GM06990 (cell line): ENCODE measurements around the gene ENOX1.

Source experiments
- DNase-seq: peaks from one replicate; pipeline ENCODE4 v3.0.0-alpha.2; 2011; ENCODE audit not compliant: insufficient read length; ENCODE audit errors: extremely low read depth
- H3K27me3 ChIP-seq: replicated peaks from 2 replicates; pipeline ENCODE4 v1.6.0; 2011; ENCODE audit warnings: low read length; ENCODE audit not compliant: control insufficient read depth, insufficient read depth
- H3K36me3 ChIP-seq: 2 replicates; pipeline ENCODE4 v1.5.1; 2011; ENCODE audit warnings: low read length; ENCODE audit not compliant: control insufficient read depth, insufficient read depth
- H3K4me3 ChIP-seq: replicated peaks from 2 replicates; pipeline ENCODE4 v1.5.1; 2011; ENCODE audit warnings: low read depth, mild to moderate bottlenecking, control low read depth, low read length
- CTCF ChIP-seq: IDR thresholded peaks from 2 replicates; pipeline ENCODE4 v1.5.1; 2011; ENCODE audit warnings: low read length, control low read depth, mild to moderate bottlenecking, inconsistent platforms; ENCODE audit not compliant: insufficient read depth, poor library complexity, severe bottlenecking

Gene ENOX1

GRCh38 chr13:43661161-43661830, 125.5 kb downstream of the ENOX1 start:
- H3K27me3 ChIP-seq, result no peaks in the 10 kb centered on the region
- no peak for TF ChIP-seq CTCF
- no peak overlapping the region for H3K4me3 ChIP-seq
- H3K36me3 ChIP-seq, result no peaks in the 10 kb centered on the region
- no peak for DNase-seq

GRCh38 chr13:43657485-43657884, 129.3 kb downstream of the ENOX1 start:
- H3K4me3 ChIP-seq, result no peak overlapping the region
- no peaks in the 10 kb centered on the region for H3K36me3 ChIP-seq
- TF ChIP-seq CTCF, result no peak
- no peak for DNase-seq
- H3K27me3 ChIP-seq, result no peaks in the 10 kb centered on the region

- Histone ChIP-seq H3K4me3 (no peak overlapping the region), H3K36me3 (no peaks in the 10 kb centered on the region; the same call in 1 of the 2 replicates), H3K27me3 (no peaks in the 10 kb centered on the region)
- no peak for DNase-seq
- no peak for TF ChIP-seq CTCF
Measured at GRCh38 chr13:43653980-43654379, 132.8 kb downstream of the ENOX1 start.

- no peak for TF ChIP-seq CTCF
- Histone ChIP-seq H3K27me3 (no peaks in the 10 kb centered on the region), H3K4me3 (no peak overlapping the region), H3K36me3 (no peaks in the 10 kb centered on the region; the same call in 1 of the 2 replicates)
- no peak for DNase-seq
Measured at GRCh38 chr13:43653395-43653794, 133.4 kb downstream of the ENOX1 start.

- TF ChIP-seq CTCF, result no peak
- DNase-seq, result no peak
Measured at GRCh38 chr13:43652760-43653159, 134.0 kb downstream of the ENOX1 start.

GRCh38 chr13:43650882-43651281, 135.9 kb downstream of the ENOX1 start:
- no peak for TF ChIP-seq CTCF
- Histone ChIP-seq H3K36me3 (no peaks in the 10 kb centered on the region; the same call in 1 of the 2 replicates), H3K4me3 (no peak overlapping the region), H3K27me3 (no peaks in the 10 kb centered on the region)
- no peak for DNase-seq

More at GRCh38 chr13:43652760-43653159, 134.0 kb downstream of the ENOX1 start:
- no peak overlapping the region for H3K4me3 ChIP-seq
- H3K27me3 ChIP-seq, result no peaks in the 10 kb centered on the region
- no peaks in the 10 kb centered on the region; the same call in 1 of the 2 replicates for H3K36me3 ChIP-seq
